Measurements from ENCODE around the gene GSN.

- TF ChIP-seq, protein P1, sequence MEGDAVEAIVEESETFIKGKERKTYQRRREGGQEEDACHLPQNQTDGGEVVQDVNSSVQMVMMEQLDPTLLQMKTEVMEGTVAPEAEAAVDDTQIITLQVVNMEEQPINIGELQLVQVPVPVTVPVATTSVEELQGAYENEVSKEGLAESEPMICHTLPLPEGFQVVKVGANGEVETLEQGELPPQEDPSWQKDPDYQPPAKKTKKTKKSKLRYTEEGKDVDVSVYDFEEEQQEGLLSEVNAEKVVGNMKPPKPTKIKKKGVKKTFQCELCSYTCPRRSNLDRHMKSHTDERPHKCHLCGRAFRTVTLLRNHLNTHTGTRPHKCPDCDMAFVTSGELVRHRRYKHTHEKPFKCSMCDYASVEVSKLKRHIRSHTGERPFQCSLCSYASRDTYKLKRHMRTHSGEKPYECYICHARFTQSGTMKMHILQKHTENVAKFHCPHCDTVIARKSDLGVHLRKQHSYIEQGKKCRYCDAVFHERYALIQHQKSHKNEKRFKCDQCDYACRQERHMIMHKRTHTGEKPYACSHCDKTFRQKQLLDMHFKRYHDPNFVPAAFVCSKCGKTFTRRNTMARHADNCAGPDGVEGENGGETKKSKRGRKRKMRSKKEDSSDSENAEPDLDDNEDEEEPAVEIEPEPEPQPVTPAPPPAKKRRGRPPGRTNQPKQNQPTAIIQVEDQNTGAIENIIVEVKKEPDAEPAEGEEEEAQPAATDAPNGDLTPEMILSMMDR (IDR thresholded peaks at IDR 0.05): no peak
- TF ChIP-seq POLR2A (IDR thresholded peaks at IDR 0.05): no peak
These were observed 15.7 kb upstream of the GSN start for GRCh38 chr9:121252104-121252851.
